Mesothelial cell of epicardium (in vitro differentiated cells): Measurements from ENCODE around the gene N4BP2L1. TPM values are rescaled to one million over a fixed set of nuclear protein-coding genes. Genes with fewer than 3 reads are reported as not detected.

Experiments used
- DNase-seq, 2 experiments: peaks; one replicate each; pipeline ENCODE4 v3.0.0; 2021; ENCODE audit warnings: low spot score in 2 of 2; ENCODE audit not compliant: unreplicated experiment in 2 of 2
- H3K27ac Mint-ChIP-seq: 2 replicates; pipeline ENCODE4 v1.8.0; 2021; ENCODE audit warnings: mixed read lengths
- H3K27me3 Mint-ChIP-seq: 2 replicates; pipeline ENCODE4 v1.8.0; 2021; ENCODE audit warnings: low read depth, mixed read lengths
- H3K36me3 Mint-ChIP-seq: 2 replicates; pipeline ENCODE4 v1.8.0; 2021; ENCODE audit warnings: mixed read lengths
- H3K4me1 Mint-ChIP-seq: 2 replicates; pipeline ENCODE4 v1.8.0; 2021; ENCODE audit warnings: mixed read lengths
- H3K4me3 Mint-ChIP-seq: 2 replicates; pipeline ENCODE4 v1.8.0; 2021; ENCODE audit warnings: mild to moderate bottlenecking, moderate library complexity, mixed read lengths
- H3K9me3 Mint-ChIP-seq: 2 replicates; pipeline ENCODE4 v1.8.0; 2021; ENCODE audit warnings: mixed read lengths
- CTCF ChIP-seq: fragments of 200-600 bp; sonication (generic); IDR thresholded peaks from one replicate; pipeline ENCODE4 v1.5.0; 2021; ENCODE audit warnings: antibody characterized with exemption; ENCODE audit not compliant: unreplicated experiment
- total RNA-seq: library from RNA; stranded (reverse); gene quantifications from 3 replicates; pipeline ENCODE4 v1.2.1, GENCODE V29; 2021

Gene N4BP2L1
- total RNA-seq, 1 donor from 2014 or later = 13.7 TPM

GRCh38 chr13:32407854-32408253 lies 20.1 kb downstream of the N4BP2L1 start:
- Mint-ChIP-seq H3K27me3 (peaks cover 2% of the 10 kb centered on the region), H3K4me3 (no peak overlapping the region), H3K36me3 (peaks cover 10% of the 10 kb centered on the region), H3K4me1 (peaks cover 22% of the 10 kb centered on the region), H3K9me3 (no peaks in the 10 kb centered on the region), H3K27ac (no peak overlapping the region)
- DNase-seq = no peak
- no peak for TF ChIP-seq CTCF

GRCh38 chr13:32403108-32403507 lies 24.8 kb downstream of the N4BP2L1 start:
- no peak for DNase-seq
- no peaks in the 10 kb centered on the region for H3K27me3 Mint-ChIP-seq
- H3K9me3 Mint-ChIP-seq = no peaks in the 10 kb centered on the region
- H3K27ac Mint-ChIP-seq = no peak overlapping the region
- H3K36me3 Mint-ChIP-seq = peaks cover 14% of the 10 kb centered on the region
- no peak for TF ChIP-seq CTCF
- H3K4me1 Mint-ChIP-seq = no peaks in the 10 kb centered on the region
- H3K4me3 Mint-ChIP-seq = no peak overlapping the region

GRCh38 chr13:32391101-32391619 lies 36.8 kb downstream of the N4BP2L1 start:
- Mint-ChIP-seq H3K36me3 (peaks cover 3% of the 10 kb centered on the region), H3K27ac (peak overlapping the region; percentile 21), H3K27me3 (no peaks in the 10 kb centered on the region), H3K4me1 (peaks cover 6% of the 10 kb centered on the region), H3K4me3 (no peak overlapping the region), H3K9me3 (no peaks in the 10 kb centered on the region)
- no peak for DNase-seq
- TF ChIP-seq CTCF = no peak

- H3K4me1 Mint-ChIP-seq = peaks cover 6% of the 10 kb centered on the region
- H3K36me3 Mint-ChIP-seq = peaks cover 3% of the 10 kb centered on the region
- H3K9me3 Mint-ChIP-seq = no peaks in the 10 kb centered on the region
- DNase-seq = no peak
- no peak overlapping the region for H3K27ac Mint-ChIP-seq
- TF ChIP-seq CTCF = no peak
- H3K27me3 Mint-ChIP-seq = no peaks in the 10 kb centered on the region
- H3K4me3 Mint-ChIP-seq = no peak overlapping the region
These were observed 37.4 kb downstream of the N4BP2L1 start for GRCh38 chr13:32390484-32390883.

- peaks cover 6% of the 10 kb centered on the region for H3K4me1 Mint-ChIP-seq
- no peak overlapping the region for H3K4me3 Mint-ChIP-seq
- peaks cover 3% of the 10 kb centered on the region for H3K36me3 Mint-ChIP-seq
- no peaks in the 10 kb centered on the region for H3K27me3 Mint-ChIP-seq
- H3K9me3 Mint-ChIP-seq = no peaks in the 10 kb centered on the region
- DNase-seq = no peak
- no peak for TF ChIP-seq CTCF
- H3K27ac Mint-ChIP-seq = no peak overlapping the region
These were observed 37.9 kb downstream of the N4BP2L1 start for GRCh38 chr13:32390048-32390447.

GRCh38 chr13:32385410-32385809 lies 42.5 kb downstream of the N4BP2L1 start:
- no peak overlapping the region for H3K4me3 Mint-ChIP-seq
- no peak for DNase-seq
- H3K4me1 Mint-ChIP-seq = no peaks in the 10 kb centered on the region
- H3K27ac Mint-ChIP-seq = no peak overlapping the region
- no peaks in the 10 kb centered on the region for H3K9me3 Mint-ChIP-seq
- no peaks in the 10 kb centered on the region for H3K27me3 Mint-ChIP-seq
- TF ChIP-seq CTCF = no peak
- peaks cover 1% of the 10 kb centered on the region for H3K36me3 Mint-ChIP-seq
